ENCODE data around the gene CCDC57. TPM values are rescaled to one million over a fixed set of nuclear protein-coding genes. Genes with fewer than 3 reads are reported as not detected.

The CCDC57 gene
- total RNA-seq, 6 experiments from 2014 or later: 10.1 to 37.4 (median 17.2) TPM

DNA sequence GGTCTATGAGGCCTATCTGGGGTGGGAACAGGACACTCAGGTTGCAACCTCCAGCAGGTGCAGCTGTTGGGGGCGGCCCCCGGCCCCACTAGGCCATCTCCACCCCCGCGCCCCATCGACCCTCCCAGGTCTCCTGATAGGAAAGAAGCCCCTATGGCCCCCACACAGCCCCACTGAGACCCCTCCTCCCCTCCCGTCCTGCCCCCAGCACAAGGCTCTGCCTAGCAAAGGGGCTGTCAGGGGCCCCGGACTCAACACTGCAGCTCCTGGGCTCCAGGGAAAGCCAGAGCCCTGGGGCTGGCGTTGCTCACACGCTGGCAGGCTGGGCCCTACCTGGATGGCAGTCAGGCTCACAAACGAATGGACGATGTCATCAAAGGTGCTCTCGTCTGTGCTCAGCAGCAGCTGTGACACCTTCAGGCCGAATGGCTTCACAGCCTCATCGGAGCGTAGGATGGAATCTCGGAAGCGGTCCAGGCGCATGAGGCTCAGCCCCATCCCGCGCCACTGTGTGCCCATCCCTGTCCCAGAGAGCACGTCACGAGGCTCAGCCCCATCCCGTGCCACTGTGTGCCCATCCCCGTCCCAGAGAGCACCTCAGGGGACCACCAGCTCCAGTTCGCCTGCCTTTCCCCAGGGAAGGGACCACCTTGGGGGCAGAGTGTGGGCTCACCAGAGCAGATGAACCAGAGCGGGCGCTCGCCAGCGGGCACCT, 121.9 kb downstream of the CCDC57 start:
- Histone ChIP-seq H3K27me3 (no peaks in the 10 kb centered on the region), H3K36me3 (peaks cover 0 to 100% (median 57%) of the 10 kb centered on the region in 4 donors), H3K4me3 (no peak overlapping the region), H3K27ac (no peak overlapping the region), H3K9me3 (no peaks in the 10 kb centered on the region), H3K4me1 (peaks cover 0 to 17% (median 8%) of the 10 kb centered on the region in 4 donors)
- 60% methylated on average over 4 of the region's 29 CpGs for WGBS (ENCODE audit: insufficient coverage, low coverage, low lambda C conversion rate, missing lambda C conversion rate)
- DNase-seq (peak in 1 of 3 donors; percentile 43), ATAC-seq (no peak)
- no peak for TF ChIP-seq POLR2A (IDR thresholded peaks at IDR 0.05)
- TF ChIP-seq, protein P1, sequence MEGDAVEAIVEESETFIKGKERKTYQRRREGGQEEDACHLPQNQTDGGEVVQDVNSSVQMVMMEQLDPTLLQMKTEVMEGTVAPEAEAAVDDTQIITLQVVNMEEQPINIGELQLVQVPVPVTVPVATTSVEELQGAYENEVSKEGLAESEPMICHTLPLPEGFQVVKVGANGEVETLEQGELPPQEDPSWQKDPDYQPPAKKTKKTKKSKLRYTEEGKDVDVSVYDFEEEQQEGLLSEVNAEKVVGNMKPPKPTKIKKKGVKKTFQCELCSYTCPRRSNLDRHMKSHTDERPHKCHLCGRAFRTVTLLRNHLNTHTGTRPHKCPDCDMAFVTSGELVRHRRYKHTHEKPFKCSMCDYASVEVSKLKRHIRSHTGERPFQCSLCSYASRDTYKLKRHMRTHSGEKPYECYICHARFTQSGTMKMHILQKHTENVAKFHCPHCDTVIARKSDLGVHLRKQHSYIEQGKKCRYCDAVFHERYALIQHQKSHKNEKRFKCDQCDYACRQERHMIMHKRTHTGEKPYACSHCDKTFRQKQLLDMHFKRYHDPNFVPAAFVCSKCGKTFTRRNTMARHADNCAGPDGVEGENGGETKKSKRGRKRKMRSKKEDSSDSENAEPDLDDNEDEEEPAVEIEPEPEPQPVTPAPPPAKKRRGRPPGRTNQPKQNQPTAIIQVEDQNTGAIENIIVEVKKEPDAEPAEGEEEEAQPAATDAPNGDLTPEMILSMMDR (IDR thresholded peaks at IDR 0.05): no peak
- intact Hi-C loops (cut with DNase I): loop anchor here in 1 of 2 donors (10.0 kb wide), 1 partner anchor 56 kb away; the partner anchor contains the start of genes DCXR and RAC3

- intact Hi-C loops (cut with DNase I): loop anchor here (10.0 kb wide), 1 partner anchor 55 kb away; the partner anchor contains the start of genes DCXR (in 2 of the 2) and RAC3 (in 2 of the 2)
- H3K27ac ChIP-seq: no peak overlapping the region
- H3K36me3 ChIP-seq: peaks cover 0 to 100% (median 62%) of the 10 kb centered on the region in 4 donors
- no peaks in the 10 kb centered on the region for H3K9me3 ChIP-seq
- no peak for ATAC-seq
- H3K27me3 ChIP-seq: no peaks in the 10 kb centered on the region
- H3K4me3 ChIP-seq: no peak overlapping the region
- TF ChIP-seq, protein P1 (IDR thresholded peaks at IDR 0.05): no peak
- no peak for TF ChIP-seq POLR2A (IDR thresholded peaks at IDR 0.05)
- WGBS (ENCODE audit: insufficient coverage, low coverage, low lambda C conversion rate, missing lambda C conversion rate): no CpG with 5 or more reads among the region's 29 CpGs
- peak in 1 of 3 donors; percentile 56 for DNase-seq
- H3K4me1 ChIP-seq: peaks cover 0 to 12% (median 4%) of the 10 kb centered on the region in 4 donors
Measured at GRCh38 chr17:82089723-82090548, 122.7 kb downstream of the CCDC57 start.

- intact Hi-C loops (cut with DNase I): loop anchor here in 1 of 2 donors (10.0 kb wide), 1 partner anchor 54 kb away; the partner anchor contains the start of genes DCXR and RAC3
- no peaks in the 10 kb centered on the region for H3K9me3 ChIP-seq
- ATAC-seq (peak; percentile 5 to 29 (median 20)), DNase-seq (peak in 2 of 3 donors; percentile 27 to 69)
- no peaks in the 10 kb centered on the region for H3K27me3 ChIP-seq
- 60% methylated on average over 3 of the region's 47 CpGs for WGBS (ENCODE audit: insufficient coverage, low coverage, low lambda C conversion rate, missing lambda C conversion rate)
- peaks cover 1 to 100% (median 64%) of the 10 kb centered on the region in 4 donors for H3K36me3 ChIP-seq
- peaks cover 0 to 9% (median 1%) of the 10 kb centered on the region in 4 donors for H3K4me1 ChIP-seq
- TF ChIP-seq, protein P1 (IDR thresholded peaks at IDR 0.05): no peak
- H3K27ac ChIP-seq: no peak overlapping the region
- no peak overlapping the region for H3K4me3 ChIP-seq
Measured at GRCh38 chr17:82088838-82089722, 123.6 kb downstream of the CCDC57 start.

Measured in right lobe of liver (tissue), 6 donors.